ENCODE results near the gene PHEX. TPM values are rescaled to one million over a fixed set of nuclear protein-coding genes. Genes with fewer than 3 reads are reported as not detected.

PHEX gene
- polyA plus RNA-seq, 1 donor (not counting 4 experiments of a cell fraction or from before 2014, with no cell fraction given): 0.80 TPM

DNA sequence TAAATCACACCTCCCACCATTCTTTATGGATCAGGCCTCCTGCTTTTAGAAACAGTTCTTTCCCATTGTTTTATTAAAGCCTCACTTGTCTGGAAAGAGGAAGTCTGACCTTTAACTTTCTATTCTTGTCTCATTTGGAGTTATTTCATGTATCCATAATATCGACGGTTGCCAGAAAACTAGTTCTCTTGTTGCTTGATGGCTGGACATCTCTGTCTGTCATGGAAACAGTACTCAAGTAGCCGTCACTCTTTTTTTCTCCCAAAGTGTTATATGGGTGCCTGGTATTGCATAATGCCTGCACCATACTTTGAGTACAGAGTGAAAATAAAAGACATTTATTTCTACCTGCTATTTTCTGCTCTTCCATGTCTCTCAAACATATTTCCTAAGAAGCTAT is 61.4 kb downstream of the PHEX start:
- H3K27me3 ChIP-seq (ENCODE audit: control insufficient read depth, extremely low read depth, insufficient read depth, low read length): no peaks in the 10 kb centered on the region
- no peaks in the 10 kb centered on the region for H3K36me3 ChIP-seq (ENCODE audit: control insufficient read depth in 2 of 2, extremely low read depth in 1 of 2, insufficient read depth in 2 of 2, low read length in 2 of 2)
- no peaks in the 10 kb centered on the region for H3K9me1 ChIP-seq (ENCODE audit: control insufficient read depth, extremely low read depth, insufficient read depth, low read length)
- no peak for FAIRE-seq
- H3K4me2 ChIP-seq (ENCODE audit: control insufficient read depth, extremely low read depth, insufficient read depth, low read depth, low read length): no peak overlapping the region
- TF ChIP-seq, protein P1, sequence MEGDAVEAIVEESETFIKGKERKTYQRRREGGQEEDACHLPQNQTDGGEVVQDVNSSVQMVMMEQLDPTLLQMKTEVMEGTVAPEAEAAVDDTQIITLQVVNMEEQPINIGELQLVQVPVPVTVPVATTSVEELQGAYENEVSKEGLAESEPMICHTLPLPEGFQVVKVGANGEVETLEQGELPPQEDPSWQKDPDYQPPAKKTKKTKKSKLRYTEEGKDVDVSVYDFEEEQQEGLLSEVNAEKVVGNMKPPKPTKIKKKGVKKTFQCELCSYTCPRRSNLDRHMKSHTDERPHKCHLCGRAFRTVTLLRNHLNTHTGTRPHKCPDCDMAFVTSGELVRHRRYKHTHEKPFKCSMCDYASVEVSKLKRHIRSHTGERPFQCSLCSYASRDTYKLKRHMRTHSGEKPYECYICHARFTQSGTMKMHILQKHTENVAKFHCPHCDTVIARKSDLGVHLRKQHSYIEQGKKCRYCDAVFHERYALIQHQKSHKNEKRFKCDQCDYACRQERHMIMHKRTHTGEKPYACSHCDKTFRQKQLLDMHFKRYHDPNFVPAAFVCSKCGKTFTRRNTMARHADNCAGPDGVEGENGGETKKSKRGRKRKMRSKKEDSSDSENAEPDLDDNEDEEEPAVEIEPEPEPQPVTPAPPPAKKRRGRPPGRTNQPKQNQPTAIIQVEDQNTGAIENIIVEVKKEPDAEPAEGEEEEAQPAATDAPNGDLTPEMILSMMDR (optimal IDR thresholded peaks at IDR 0.05 in 1 of 3, IDR thresholded peaks at IDR 0.05 in 1 of 3, conservative IDR thresholded peaks at IDR 0.05 in 1 of 3; ENCODE audit: extremely low read depth in 1 of 3, insufficient read depth in 2 of 3, low read length in 3 of 3): no peak
- TF ChIP-seq EZH2 (IDR thresholded peaks at IDR 0.05; ENCODE audit: low read length): no peak
- no peaks in the 10 kb centered on the region for H3K79me2 ChIP-seq (ENCODE audit: control insufficient read depth, insufficient read depth, low read length)
- H4K20me1 ChIP-seq (ENCODE audit: control insufficient read depth, extremely low read depth, insufficient read depth, low read length): no peaks in the 10 kb centered on the region
- no peaks in the 10 kb centered on the region for H3K9me3 ChIP-seq (ENCODE audit: control insufficient read depth, low read depth, low read length)
- no peak for DNase-seq (ENCODE audit: low read depth, low spot score)
- no peak overlapping the region for H2AFZ ChIP-seq (ENCODE audit: control insufficient read depth, low read length)
- H3K27ac ChIP-seq (ENCODE audit: control insufficient read depth, insufficient read depth, low read length): no peak overlapping the region
- H3K4me1 ChIP-seq (ENCODE audit: control insufficient read depth, extremely low read depth, insufficient read depth, low read length): no peaks in the 10 kb centered on the region
- no peak overlapping the region for H3K9ac ChIP-seq (ENCODE audit: control insufficient read depth, extremely low read depth, insufficient read depth, low read length)
- dilution Hi-C loops (cut with MboI; ENCODE audit: extremely low pct_ligation_motif_present, low sequenced_read_pairs): no loop called here
- H3K4me3 ChIP-seq (ENCODE audit: control insufficient read depth in 2 of 3, extremely low read depth in 1 of 3, insufficient read depth in 2 of 3, low read depth in 1 of 3, low read length in 3 of 3): no peak overlapping the region

DNA sequence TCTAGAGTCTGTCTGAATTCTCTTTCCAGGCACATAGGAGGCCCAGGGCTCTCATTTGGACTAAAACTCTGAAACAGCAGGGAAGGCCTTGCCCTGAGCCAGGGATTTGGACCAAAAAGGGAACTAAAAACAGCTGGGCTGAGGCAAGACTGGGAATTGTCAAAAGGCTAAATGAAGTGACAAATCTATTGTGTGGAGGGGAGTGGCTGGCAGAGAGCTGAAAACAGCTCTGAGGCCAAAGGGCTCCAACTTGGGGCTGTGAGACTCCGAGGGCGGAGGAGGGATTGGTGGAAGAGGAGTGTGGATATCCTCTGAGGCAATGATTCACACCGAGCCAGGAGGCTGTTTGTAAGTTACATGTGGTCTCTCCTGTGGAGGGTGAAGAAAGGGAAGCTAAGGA is 63.2 kb downstream of the PHEX start:
- TF ChIP-seq EZH2 (IDR thresholded peaks at IDR 0.05; ENCODE audit: low read length): no peak
- TF ChIP-seq, protein P1 (optimal IDR thresholded peaks at IDR 0.05 in 1 of 3, IDR thresholded peaks at IDR 0.05 in 1 of 3, conservative IDR thresholded peaks at IDR 0.05 in 1 of 3; ENCODE audit: extremely low read depth in 1 of 3, insufficient read depth in 2 of 3, low read length in 3 of 3): no peak
- dilution Hi-C loops (cut with MboI; ENCODE audit: extremely low pct_ligation_motif_present, low sequenced_read_pairs): no loop called here
- no peak overlapping the region for H2AFZ ChIP-seq (ENCODE audit: control insufficient read depth, low read length)

More for the DNA sequence above, 63.2 kb downstream of the PHEX start:
- Histone ChIP-seq H3K79me2 (ENCODE audit: control insufficient read depth, insufficient read depth, low read length) (no peaks in the 10 kb centered on the region), H3K4me1 (ENCODE audit: control insufficient read depth, extremely low read depth, insufficient read depth, low read length) (no peaks in the 10 kb centered on the region), H3K27ac (ENCODE audit: control insufficient read depth, insufficient read depth, low read length) (no peak overlapping the region), H3K36me3 (ENCODE audit: control insufficient read depth in 2 of 2, extremely low read depth in 1 of 2, insufficient read depth in 2 of 2, low read length in 2 of 2) (no peaks in the 10 kb centered on the region), H3K4me2 (ENCODE audit: control insufficient read depth, extremely low read depth, insufficient read depth, low read depth, low read length) (no peak overlapping the region), H3K9me3 (ENCODE audit: control insufficient read depth, low read depth, low read length) (no peaks in the 10 kb centered on the region), H3K4me3 (ENCODE audit: control insufficient read depth in 2 of 3, extremely low read depth in 1 of 3, insufficient read depth in 2 of 3, low read depth in 1 of 3, low read length in 3 of 3) (no peak overlapping the region), H3K9ac (ENCODE audit: control insufficient read depth, extremely low read depth, insufficient read depth, low read length) (no peak overlapping the region), H3K9me1 (ENCODE audit: control insufficient read depth, extremely low read depth, insufficient read depth, low read length) (no peaks in the 10 kb centered on the region), H4K20me1 (ENCODE audit: control insufficient read depth, extremely low read depth, insufficient read depth, low read length) (no peaks in the 10 kb centered on the region), H3K27me3 (ENCODE audit: control insufficient read depth, extremely low read depth, insufficient read depth, low read length) (no peaks in the 10 kb centered on the region)
- FAIRE-seq: no peak
- no peak for DNase-seq (ENCODE audit: low read depth, low spot score)
